ENCODE results near the gene EIF2S3B.

The EIF2S3B gene

DNA sequence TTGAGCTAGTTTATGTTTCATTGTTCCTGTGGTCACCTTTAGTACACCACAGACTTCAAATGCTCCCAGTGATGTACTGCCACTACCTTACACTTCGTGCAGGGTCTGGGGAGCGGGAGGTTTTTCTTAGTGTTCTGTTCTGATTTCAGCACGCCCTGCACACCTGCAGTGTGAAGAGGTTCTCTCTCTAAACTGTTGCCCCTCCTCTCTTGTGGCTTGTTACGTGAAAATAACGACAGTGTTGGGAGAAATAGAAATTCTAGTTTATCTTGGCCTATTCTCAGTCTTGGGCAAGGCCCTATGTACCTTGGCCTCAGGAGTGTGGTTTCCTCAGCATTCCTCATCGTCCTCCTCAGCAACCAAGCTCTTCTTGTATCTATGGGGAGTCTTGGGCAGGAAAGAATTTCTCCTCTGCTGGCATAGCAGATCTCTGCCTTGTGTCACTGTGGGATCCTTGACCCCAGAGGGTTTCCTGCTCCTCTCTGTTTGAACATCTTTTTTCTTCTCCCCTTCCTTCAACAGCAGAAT, 48.6 kb downstream of the EIF2S3B start:
- DNase-seq (ENCODE audit: low read depth, low spot score), result no peak

DNA sequence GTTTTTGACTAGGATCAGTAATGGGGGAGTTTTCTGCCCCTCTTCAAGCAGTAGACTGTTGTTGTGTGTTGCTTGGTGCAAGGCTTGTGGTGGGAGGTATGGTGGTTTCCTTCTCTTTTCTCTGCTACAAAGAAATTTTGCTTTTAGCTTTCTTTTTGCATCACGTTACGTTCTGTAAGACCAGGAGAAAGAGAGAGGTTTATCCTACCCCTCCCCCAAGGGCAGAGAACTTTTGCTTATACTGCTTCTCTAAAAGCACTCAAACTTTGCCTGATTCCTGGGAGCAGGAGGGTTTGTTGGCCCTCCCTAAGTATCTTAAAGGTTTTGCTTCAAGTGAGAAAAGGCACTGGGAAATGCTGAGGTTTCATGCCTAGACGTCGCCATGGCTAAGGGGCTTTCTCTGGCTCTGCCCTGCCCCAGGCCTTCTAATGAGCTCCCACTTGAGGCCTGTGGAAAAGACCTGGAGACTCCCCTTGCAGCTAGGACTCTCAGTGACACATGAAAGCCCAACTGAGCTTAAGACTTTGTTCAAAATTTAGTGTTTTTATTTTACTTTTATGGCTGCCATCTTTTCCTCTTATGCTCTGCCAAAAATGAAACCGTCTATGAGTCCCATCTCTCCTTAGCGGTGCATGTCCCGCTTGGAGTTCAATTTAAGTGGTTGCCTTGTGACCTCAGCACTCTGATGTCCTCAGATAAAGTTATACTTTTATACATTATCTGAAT, 49.2 kb downstream of the EIF2S3B start:
- DNase-seq (ENCODE audit: low read depth, low spot score), result no peak

DNA sequence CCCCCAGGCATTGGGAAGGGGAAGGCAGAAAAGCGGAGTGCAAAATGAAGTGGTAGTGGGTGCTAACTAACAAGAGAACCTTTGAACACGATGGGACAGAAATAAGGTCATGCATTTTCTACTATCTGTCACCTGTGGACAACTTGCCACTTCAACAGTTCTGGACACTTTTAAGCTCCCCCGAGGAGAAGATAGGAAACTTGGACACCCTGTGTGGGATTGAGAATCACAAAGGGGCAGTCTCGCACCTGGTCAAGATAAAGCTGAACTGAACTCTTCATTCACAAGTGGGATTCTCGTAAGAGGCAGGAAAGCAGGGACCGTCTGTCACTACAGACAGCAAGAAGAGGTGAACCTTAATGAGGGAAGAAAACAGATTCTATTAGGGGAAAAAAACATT, 51.6 kb downstream of the EIF2S3B start:
- no peak for DNase-seq (ENCODE audit: low read depth, low spot score)

DNA sequence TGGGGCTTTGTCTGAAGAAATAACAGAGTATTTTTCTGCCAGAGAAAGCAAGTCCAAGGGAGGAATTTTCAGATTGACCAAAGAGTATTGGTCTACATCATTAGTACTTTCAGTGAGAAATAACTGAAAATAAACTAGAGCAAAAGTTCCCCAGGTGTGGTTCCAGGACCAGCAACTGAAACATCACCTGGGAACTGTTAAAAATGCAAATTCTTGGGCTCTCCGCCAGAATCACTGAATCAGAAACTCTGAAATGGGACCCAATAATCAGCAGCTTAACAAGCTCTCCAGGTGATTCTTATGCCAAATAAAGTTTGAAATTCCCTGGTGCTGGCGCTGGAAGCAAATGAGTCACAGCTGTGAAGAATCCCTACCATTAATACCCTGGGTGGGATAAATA, 52.1 kb downstream of the EIF2S3B start:
- DNase-seq (ENCODE audit: low read depth, low spot score), result no peak

All from iPS DF 19.7 (cell line).